GM21528 (cell line): ENCODE results near the gene OR51E1.

Source experiments
- ATAC-seq: cut with Tn5 transposase; IDR thresholded peaks from one replicate; pipeline ENCODE4 v1.9.1; 2021; ENCODE audit warnings: mild to moderate bottlenecking, moderate library complexity; ENCODE audit not compliant: unreplicated experiment, low FRiP score

The OR51E1 gene

GRCh38 chr11:4643682-4644081 is at the start of gene OR51E1:
TSS of gene OR51E1 (plus strand) at chr11:4643982. CDS start at chr11:4652527, 8,545 bp downstream.
- ATAC-seq = no peak

DNA sequence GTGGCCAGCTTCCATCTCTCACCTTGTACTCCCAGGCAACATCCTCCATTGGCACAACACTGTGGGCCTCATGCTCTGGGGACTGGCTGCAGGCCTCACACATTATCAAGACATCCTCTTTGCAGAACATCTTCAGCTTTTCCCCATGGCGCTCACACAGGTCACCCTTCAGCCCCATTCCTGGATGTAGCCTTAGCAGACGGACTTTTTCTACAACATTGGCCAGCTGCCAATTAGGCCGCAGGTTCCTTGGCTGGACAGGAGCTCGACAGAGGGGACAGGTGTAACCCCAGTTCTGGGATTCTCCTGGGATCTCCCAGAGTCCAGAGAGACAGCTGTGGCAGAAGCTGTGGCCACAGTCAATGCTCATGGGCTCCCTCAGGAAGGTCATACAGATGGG is 38.7 kb upstream of the OR51E1 start:
- ATAC-seq = no peak

- no peak for ATAC-seq
Observed at GRCh38 chr11:4606231-4607015, 37.4 kb upstream of the OR51E1 start.

DNA sequence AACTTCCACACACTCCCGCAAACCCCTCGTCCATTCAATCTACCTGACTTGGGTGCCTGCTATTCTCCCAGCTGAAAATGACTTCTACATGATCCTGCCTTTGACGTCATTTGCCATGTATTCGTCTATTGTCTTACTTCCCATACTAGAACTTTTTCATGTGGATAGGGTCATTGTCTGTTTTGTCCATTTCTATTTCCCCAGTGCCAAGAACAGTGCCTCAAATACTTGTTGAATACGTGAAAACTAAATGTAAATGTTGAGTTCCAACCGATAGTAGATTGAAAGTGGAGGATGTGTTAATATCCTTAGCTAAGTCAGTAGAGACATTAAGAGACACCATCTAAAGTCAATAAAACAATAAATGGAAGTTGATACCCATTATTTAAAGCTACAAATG is 36.7 kb upstream of the OR51E1 start:
- no peak for ATAC-seq

DNA sequence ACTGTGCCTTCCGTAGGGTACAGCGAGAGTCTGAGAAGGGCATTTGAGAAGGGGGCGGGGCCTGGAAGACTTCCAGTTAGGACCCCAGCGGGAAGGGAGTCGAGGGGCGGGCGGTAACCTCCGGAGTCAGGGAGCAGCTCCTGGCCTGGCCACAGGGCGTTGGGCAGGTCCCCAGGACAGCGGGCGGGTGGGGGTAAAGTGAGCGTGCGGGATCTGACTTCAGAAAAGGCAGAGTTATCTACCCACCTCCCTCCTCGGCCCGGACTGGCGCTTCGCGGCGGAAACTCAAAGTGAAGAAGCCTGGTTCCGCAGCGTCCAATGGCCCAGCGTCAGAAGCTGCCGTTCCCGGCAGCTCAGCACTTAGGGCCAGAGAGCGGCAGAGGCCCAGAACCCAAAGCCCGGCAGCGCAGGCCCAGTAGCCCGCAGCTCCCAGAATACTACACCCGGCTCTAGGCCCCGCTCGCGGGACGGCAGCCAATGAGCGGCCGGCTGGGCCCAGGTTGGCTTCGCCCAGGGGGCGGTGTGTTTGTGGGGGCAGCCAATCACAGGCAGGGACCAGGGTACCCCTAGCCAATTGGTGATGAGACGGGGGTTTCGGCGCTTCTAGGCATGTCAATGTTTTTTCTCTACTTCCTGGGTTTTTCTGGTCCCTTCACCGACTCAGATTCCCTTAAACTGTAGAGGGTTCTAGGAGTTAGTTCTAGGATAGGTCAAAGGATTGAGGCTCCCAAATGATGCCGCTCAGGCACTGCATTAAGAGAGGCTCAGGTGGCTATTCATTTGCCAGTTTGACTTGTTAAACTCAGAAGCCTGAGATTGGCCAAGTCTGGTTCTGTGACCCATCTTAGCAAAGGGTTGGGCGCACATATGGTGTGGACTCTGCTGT is 35.8 kb upstream of the OR51E1 start, which contains the start of gene TRIM68:
Gene TRIM68, minus strand, starts transcription at position 451 of the 886 bp plus-strand sequence. CDS start 2,727 bp downstream, outside the sequence.
- ATAC-seq = peak; percentile 100

DNA sequence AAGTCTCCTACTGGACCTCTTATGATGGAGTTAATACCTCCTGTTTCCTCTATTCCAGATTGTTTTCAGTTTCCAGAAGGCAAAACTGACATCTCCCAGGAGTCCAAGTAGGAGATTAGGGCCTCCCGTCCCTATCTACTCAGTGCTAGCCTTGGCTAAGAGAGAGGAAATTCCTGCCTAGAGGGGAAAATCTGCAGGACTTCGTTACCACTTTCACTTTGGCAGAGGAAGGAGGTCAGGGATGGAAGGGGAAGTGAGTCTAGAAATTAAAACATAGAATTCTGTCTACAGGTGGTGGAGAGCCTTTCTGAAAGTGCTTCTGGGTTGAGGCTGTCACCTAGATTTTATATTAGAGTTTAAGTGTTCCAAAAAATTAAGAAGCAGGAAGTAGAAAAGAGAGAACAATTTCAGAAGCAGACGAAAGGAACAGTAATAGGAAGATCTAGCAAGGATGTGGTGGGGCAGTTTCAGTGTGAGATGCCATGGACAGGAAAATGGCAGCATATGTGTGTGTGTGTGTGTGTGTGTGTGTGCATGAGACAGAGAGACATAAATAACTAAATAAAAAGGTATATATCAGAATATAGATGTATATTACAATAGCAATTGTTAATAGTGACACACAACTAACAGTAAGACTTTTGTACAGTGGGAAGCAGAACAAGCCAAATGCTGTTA is 33.4 kb upstream of the OR51E1 start:
- no peak for ATAC-seq

DNA sequence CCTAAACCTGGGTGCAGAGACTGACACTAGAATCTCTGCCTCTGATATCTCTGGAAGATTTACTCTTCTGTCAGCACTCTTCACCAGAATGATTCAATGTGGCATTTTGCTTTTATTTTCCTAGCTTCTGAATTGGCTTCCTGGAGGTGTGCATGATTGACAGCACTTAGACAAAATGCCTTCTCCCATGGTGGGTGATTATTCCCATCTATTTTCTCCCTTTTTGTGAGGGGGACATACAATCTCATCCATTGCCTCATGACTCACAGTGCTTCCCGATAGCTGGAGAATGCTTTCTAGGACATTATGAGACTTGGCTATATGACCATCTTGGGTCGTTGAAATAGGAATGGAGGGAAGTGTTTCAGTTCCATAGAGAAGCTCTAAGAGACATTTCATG is 31.8 kb upstream of the OR51E1 start:
- no peak for ATAC-seq

DNA sequence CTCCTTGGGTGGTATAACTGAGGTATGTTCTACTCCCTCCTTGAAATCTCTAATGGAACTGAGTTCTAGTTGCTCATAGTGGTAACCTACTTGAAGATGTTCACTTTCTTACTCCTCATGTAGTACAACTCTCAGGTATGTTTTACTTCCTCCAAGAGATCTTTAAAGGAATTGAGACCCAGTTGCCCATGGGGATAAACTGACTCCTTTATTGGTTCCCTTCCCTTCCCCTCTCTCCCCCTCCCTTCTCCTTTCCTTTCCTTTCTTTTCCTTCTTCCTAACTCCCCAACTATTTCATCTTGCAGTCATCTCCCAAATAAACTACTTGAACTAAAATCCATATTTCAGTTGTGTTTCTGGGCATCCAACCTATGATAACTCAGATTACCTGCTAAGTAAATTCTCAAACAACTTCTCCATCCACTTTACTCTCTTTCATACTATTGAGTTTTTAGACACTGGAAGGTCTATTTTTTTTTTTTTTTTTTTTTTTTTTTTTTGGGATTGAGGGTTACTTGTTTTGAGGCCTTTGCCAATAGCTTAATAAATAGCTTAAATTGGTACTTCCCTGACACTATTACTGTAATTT is 27.8 kb upstream of the OR51E1 start:
- no peak for ATAC-seq

DNA sequence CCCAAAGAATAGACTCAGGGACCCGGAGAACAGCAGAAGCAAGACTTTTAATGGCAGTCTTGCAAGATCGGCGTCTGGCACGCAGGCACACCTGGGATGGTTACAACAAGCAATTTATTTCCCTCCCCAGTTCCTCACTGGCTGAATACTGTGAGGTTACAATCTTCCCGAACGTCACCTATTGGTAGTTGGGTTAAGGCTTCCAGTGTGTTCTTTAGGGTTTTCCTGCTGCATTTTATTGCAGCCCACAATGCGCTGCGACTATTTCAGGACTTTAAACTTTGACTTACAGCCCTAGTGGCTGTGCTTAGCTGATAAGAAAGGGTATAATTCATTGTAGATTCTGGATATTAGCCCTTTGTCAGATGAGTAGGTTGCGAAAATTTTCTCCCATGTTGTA is 24.3 kb upstream of the OR51E1 start:
- ATAC-seq = no peak

DNA sequence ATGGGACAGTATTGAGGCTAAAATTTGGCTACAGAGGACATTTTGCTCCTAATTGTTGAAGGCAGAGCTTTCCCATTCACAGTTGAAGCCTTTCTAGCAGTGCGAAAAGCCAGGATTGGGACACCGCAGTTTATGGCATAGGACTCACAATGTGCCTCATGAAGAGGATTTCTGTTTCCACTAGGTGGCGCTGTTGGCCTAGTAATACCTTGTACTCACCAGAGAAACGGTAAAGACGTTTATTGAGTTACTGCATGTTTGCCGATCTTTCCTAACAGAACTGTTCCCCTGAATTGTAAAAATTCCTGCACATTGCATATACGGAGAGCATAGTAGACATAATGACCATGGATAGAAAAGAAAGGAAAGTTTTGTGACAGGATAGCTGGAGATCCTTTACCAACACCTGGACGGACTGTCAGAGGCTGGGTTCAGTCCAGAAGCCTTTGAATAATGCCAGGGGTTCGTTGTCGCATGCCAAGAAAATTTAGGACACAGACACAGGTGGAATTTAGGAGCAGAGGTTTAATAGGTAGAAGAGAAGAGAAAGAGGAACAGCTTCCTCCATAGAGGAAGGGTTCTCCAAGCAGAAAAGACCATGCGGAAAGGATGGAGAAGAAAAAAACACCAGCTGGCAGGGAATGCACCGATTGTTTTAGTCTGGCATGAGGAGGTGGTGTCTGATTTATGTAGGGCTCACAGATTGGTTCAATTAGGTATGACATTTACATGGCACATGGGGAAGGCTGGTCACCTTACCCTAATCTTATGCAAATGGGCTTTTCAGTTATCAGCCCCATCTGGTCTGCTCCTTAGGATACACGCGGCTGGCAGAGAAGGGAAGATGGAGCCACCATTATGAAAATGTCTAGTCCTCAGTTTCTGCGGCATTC is 17.3 kb upstream of the OR51E1 start:
- ATAC-seq = no peak

- ATAC-seq = no peak
Observed at GRCh38 chr11:4636136-4636535, 7.6 kb upstream of the OR51E1 start.

DNA sequence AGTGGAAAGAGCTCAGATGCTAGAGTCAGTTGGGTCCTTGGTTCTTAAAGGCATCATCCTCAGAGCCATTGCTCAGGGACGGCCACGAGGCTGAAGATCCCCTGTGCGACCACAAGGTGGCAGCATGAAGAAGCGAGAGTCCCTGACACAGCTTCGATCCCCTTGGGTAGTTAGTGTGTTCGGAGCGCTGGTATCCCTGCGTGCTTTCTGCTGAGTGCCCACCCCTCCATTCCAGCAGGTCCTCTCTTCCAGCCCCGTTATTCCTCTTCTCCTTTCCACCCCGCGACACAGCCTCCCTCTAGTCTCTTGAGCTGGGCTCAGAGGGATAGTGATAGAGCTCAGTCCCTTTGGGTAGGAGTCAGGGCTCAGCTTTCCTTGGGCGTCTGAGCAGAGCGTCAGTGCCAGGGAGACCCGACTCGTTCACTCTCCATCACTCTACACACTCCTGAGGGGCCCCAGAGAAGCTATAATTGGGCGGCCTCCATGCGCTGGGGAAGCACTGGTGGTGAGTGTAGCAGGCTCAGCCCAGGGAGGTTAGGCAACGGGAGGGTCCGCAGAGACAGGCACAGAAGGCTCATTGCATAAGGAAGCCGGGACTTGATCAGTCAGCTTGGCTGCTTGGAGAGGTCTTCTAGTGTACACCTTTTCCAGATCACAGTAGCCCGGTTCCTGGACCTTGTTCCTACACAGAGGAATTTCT is 6.7 kb upstream of the OR51E1 start, which contains the start of gene OR51D1:
Gene OR51D1, plus strand, starts transcription at position 516 of the 700 bp plus-strand sequence. CDS start 2,314 bp downstream, outside the sequence.
- ATAC-seq = peak; percentile 97

DNA sequence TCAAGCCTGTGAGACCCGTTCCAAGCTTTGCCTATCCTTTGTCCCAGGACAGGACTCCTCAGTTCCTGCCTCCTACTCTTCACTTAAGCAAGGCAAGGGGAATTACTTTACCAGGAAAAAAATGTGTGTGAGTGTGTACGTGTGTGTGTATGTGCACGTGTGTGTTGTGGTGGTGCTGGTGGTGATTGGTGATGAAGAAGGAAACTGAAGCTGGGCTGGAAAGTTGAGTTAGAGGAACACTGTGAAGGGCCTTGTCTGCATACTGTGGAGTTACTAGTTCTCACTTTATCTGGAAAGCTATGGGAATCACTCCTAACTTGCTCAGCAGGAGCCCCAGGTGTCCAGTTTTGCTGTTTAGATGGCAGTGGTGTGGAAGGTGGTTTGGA is 6.1 kb upstream of the OR51E1 start:
- ATAC-seq = no peak

DNA sequence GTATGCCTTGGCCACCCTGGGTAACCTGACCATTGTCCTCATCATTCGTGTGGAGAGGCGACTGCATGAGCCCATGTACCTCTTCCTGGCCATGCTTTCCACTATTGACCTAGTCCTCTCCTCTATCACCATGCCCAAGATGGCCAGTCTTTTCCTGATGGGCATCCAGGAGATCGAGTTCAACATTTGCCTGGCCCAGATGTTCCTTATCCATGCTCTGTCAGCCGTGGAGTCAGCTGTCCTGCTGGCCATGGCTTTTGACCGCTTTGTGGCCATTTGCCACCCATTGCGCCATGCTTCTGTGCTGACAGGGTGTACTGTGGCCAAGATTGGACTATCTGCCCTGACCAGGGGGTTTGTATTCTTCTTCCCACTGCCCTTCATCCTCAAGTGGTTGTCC is 3.9 kb upstream of the OR51E1 start:
- ATAC-seq = no peak

- ATAC-seq = no peak
Observed at GRCh38 chr11:4641501-4641900, 2.3 kb upstream of the OR51E1 start.

- no peak for ATAC-seq
Observed at GRCh38 chr11:4642043-4642442, 1.7 kb upstream of the OR51E1 start.

DNA sequence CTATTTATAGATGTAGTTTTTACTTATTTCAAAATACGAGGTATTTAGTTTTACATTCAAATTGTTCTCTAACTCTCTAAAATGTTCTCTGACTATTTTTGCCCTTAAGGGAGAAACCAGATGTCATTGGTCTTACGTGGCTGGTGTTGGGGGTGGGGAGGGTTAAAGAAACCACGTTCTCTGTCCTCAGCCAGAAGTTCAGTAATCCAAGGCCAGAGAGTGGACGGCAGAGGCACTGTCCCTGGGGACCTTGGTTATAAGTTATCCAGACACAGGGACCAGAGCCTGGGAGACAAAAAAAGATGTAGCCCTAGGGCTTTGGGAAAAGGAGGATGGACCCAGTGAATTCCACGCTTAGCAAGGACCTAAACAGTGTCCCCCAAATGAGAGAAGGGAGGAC is 706 bp upstream of the OR51E1 start:
- ATAC-seq = no peak

DNA sequence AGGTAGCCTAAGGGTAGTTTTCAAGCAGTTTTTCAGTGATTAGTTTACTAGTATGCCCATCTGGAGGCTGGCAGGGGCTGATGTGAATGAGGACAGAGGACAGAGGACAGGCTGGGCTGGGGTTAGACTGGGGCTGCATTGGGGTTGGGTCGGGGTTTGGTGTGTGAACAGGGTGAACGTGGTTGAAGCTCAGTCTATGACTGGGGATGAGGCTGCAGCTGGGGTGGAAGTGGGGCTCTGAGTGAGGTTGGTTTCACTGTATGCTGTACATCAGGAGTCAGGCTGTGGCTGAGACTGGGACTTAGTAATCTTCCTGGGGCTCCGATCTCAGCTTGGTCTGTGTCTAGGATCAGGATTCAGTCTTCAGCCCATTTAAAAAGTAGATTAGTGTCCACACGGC is 451 bp downstream of the OR51E1 start:
- no peak for ATAC-seq

DNA sequence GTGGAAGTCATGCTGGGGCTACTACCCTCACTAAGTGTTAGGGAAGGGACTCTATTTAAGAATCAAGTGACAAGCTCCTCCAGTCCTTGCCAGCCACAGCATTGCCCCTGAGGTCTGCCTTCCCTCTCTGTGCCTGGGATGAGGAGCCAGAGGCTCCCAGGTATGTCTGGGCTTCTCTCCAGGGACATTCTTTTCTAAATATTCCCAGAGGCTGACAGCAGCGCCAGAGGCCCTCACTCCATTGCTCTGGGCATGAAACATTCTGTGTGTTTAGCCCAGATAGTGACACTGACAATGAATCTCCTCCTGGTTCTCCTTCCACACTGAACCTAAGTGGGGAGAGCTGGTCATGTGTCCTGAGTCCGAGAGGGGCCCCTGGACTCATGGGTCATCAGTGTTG is 2.2 kb downstream of the OR51E1 start:
- ATAC-seq = no peak
